Body of pancreas (tissue), 4 donors: ENCODE measurements around the gene IDS.
A peak's percentile ranks its signal among the peaks of the same experiment; 100 is the strongest.

ENCODE experiments used
- CTCF ChIP-seq, 7 experiments: fragments of 450-650 bp in 4 of 7; fragments of 200-600 bp in 3 of 7; sonication (generic) in 3 of 7; IDR thresholded peaks; one replicate each; pipeline ENCODE4 v1.5.1; 2016 to 2019; ENCODE audit warnings: antibody characterized with exemption in 7 of 7
- POLR2A ChIP-seq, 3 donors: fragments of 450-650 bp; IDR thresholded peaks; one replicate each; pipeline ENCODE4 v1.6.1; 2016; ENCODE audit warnings: antibody characterized with exemption in 3 of 3, mild to moderate bottlenecking in 2 of 3

DNA sequence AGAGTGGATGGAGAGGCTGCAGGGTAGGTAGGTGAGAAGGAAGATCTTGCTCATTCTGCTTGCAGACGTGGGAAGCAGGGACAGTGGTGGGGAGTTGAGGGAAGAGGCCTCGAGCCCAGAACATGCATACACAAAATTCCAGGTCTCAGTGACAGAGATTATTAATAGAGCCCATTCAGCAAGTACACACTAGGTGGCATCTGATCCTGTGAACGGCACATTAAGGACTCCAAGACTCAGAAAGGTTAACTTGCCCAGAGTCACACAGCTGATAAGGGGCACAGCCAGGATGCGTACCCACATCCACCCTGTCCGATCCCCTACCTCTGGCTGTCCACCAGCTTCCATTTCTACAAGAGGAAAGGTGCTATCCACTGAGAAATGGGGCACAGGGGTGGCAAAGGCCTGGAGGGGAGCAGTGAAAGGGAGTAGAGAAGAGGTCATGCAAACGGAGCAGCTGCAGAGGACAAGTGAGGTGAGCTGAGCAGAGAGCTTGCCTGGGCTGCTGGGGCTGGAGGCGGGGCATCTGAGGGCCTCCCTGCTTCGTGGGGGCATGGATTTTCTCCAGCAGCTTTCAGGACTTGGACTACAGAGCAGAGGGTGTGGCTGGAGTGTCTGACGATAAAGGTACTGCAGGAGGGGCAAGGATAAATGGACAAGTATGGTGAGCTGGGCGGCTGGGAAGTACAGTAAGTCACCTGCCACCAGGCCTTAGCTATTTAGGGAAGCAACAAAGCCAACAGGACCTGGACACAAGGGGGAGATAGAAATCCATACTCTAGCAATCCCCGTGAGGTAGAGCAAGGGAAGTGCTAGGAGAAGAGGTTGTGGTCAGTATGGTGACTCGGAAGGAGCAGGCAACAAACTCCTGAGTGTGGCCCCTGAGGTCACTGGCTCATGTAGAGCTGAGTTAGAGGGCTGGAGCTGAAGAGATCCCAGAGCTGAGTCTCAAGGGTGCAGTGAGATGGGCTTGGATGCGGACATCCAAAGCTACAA, 11.2 kb downstream of the IDS start:
- TF ChIP-seq CTCF (IDR thresholded peaks at IDR 0.05) (peak in 2 of 7 experiments; percentile 2 to 4), POLR2A (IDR thresholded peaks at IDR 0.05) (no peak)
